ENCODE results near the gene NHSL1. TPM values are rescaled to one million over a fixed set of nuclear protein-coding genes. Genes with fewer than 3 reads are reported as not detected.
A peak's percentile ranks its signal among the peaks of the same experiment; 100 is the strongest.

The NHSL1 gene
- total RNA-seq, 1 donor from 2014 or later = 59.8 TPM

- ATAC-seq (no peak), DNase-seq (ENCODE audit: low spot score) (no peak)
Measured at GRCh38 chr6:138406443-138406842, 92.9 kb downstream of the NHSL1 start.

- ATAC-seq (no peak), DNase-seq (ENCODE audit: low spot score) (no peak)
Measured at GRCh38 chr6:138405816-138406413, 93.4 kb downstream of the NHSL1 start.

- ATAC-seq (peak; percentile 15), DNase-seq (ENCODE audit: low spot score) (no peak)
Measured at GRCh38 chr6:138404666-138405337, 94.5 kb downstream of the NHSL1 start.

GRCh38 chr6:138403801-138404665, 95.3 kb downstream of the NHSL1 start, which contains the start of gene HEBP2:
HEBP2 (plus strand) TSS chr6:138404223; CDS start chr6:138404496, 273 bp downstream.
- ATAC-seq (peak; percentile 90), DNase-seq (ENCODE audit: low spot score) (peak; percentile 99)

GRCh38 chr6:138403324-138403800, 95.9 kb downstream of the NHSL1 start:
- peak; percentile 29 for ATAC-seq

GRCh38 chr6:138402838-138403187, 96.5 kb downstream of the NHSL1 start:
- ATAC-seq (no peak), DNase-seq (ENCODE audit: low spot score) (no peak)

More at GRCh38 chr6:138403324-138403800, 95.9 kb downstream of the NHSL1 start:
- peak; percentile 58 for DNase-seq (ENCODE audit: low spot score)

- no peak for DNase-seq (ENCODE audit: low spot score)
Measured at GRCh38 chr6:138401960-138402837, 97.1 kb downstream of the NHSL1 start.

GRCh38 chr6:138400326-138400725, 99.0 kb downstream of the NHSL1 start:
- DNase-seq (ENCODE audit: low spot score) (no peak), ATAC-seq (no peak)

More at GRCh38 chr6:138401960-138402837, 97.1 kb downstream of the NHSL1 start:
- no peak for ATAC-seq

- ATAC-seq (no peak), DNase-seq (ENCODE audit: low spot score) (no peak)
Measured at GRCh38 chr6:138397128-138398122, 101.9 kb downstream of the NHSL1 start.

- DNase-seq (ENCODE audit: low spot score) (no peak), ATAC-seq (no peak)
Measured at GRCh38 chr6:138396709-138397108, 102.6 kb downstream of the NHSL1 start.

- ATAC-seq = no peak
- DNase-seq (ENCODE audit: low spot score) = no peak
Measured at GRCh38 chr6:138393871-138394783, 105.2 kb downstream of the NHSL1 start.

- DNase-seq (ENCODE audit: low spot score) (no peak), ATAC-seq (no peak)
Measured at GRCh38 chr6:138389551-138389950, 109.7 kb downstream of the NHSL1 start.

GRCh38 chr6:138387577-138388368, 111.5 kb downstream of the NHSL1 start:
- ATAC-seq = peak; percentile 91
- DNase-seq (ENCODE audit: low spot score) = no peak

GRCh38 chr6:138386897-138387296, 112.4 kb downstream of the NHSL1 start:
- peak; percentile 57 for ATAC-seq
- DNase-seq (ENCODE audit: low spot score) = no peak

- no peak for ATAC-seq
- no peak for DNase-seq (ENCODE audit: low spot score)
Measured at GRCh38 chr6:138383776-138384175, 115.5 kb downstream of the NHSL1 start.

GRCh38 chr6:138382498-138383265, 116.6 kb downstream of the NHSL1 start:
- no peak for DNase-seq (ENCODE audit: low spot score)
- no peak for ATAC-seq

- ATAC-seq (peak; percentile 34), DNase-seq (ENCODE audit: low spot score) (no peak)
Measured at GRCh38 chr6:138378463-138378862, 120.8 kb downstream of the NHSL1 start.
